MCF 10A (cell line): ENCODE data around the gene EDC3. TPM values are rescaled to one million over a fixed set of nuclear protein-coding genes. Genes with fewer than 3 reads are reported as not detected.
A peak's percentile ranks its signal among the peaks of the same experiment; 100 is the strongest.

Source experiments
- BruUV-seq: library from RNA; stranded (reverse); fragments of 400-500 nt; replicated peaks from 2 replicates; lab custom pipeline; 2021; lab: Mats Ljungman, UMichigan
- CTCF ChIA-PET: fragments of 300-600 bp; sonication (Branson Sonifier 250); formaldehyde crosslinking; extraction: SDS; loops from one replicate; lab custom pipeline; 2021; ENCODE audit warnings: antibody characterized with exemption, inconsistent platforms; lab: Yijun Ruan, JAX
- POLR2A ChIA-PET: fragments of 300-600, 350-650 bp; sonication (Branson Sonifier 250); formaldehyde crosslinking; extraction: SDS; loops from one replicate; lab custom pipeline; 2020; ENCODE audit warnings: antibody characterized with exemption, inconsistent platforms; lab: Yijun Ruan, JAX
- DNase-seq: peaks from one replicate; pipeline ENCODE4 v3.0.0-alpha.2; 2018; ENCODE audit not compliant: unreplicated experiment
- H3K27ac Mint-ChIP-seq: one replicate; pipeline ENCODE4 v1.8.0; 2022; ENCODE audit warnings: mild to moderate bottlenecking, low read depth, mixed read lengths; ENCODE audit not compliant: unreplicated experiment
- H3K27me3 Mint-ChIP-seq: one replicate; pipeline ENCODE4 v1.8.0; 2022; ENCODE audit warnings: mixed read lengths; ENCODE audit not compliant: insufficient read depth, unreplicated experiment
- H3K36me3 Mint-ChIP-seq: one replicate; pipeline ENCODE4 v1.8.0; 2022; ENCODE audit warnings: mild to moderate bottlenecking, moderate library complexity, mixed read lengths; ENCODE audit not compliant: insufficient read depth, unreplicated experiment
- H3K4me1 Mint-ChIP-seq: one replicate; pipeline ENCODE4 v1.8.0; 2022; ENCODE audit warnings: mixed read lengths; ENCODE audit not compliant: insufficient read depth, unreplicated experiment
- H3K4me3 Mint-ChIP-seq: one replicate; pipeline ENCODE4 v1.8.0; 2022; ENCODE audit warnings: mild to moderate bottlenecking, moderate library complexity, mixed read lengths; ENCODE audit not compliant: unreplicated experiment
- H3K9me3 Mint-ChIP-seq: one replicate; pipeline ENCODE4 v1.8.0; 2022; ENCODE audit warnings: mixed read lengths; ENCODE audit not compliant: unreplicated experiment
- intact Hi-C: fragments of 100-400 bp; cut with micrococcal nuclease; formaldehyde crosslinking; loops from 2 replicates; pipeline ENCODE4 v1.14.1; 2022
- total RNA-seq: library from RNA; stranded (reverse); gene quantifications from 2 replicates; pipeline ENCODE4 v1.2.3, GENCODE V29; 2022
- TF ChIP-seq, protein P1 (sequence below): fragments of 200-600 bp; IDR thresholded peaks from one replicate; pipeline ENCODE4 v1.8.0; 2022; ENCODE audit warnings: antibody characterized with exemption, mild to moderate bottlenecking; ENCODE audit not compliant: unreplicated experiment

Gene EDC3
- total RNA-seq, 1 experiment from 2014 or later = 42.8 TPM

DNA sequence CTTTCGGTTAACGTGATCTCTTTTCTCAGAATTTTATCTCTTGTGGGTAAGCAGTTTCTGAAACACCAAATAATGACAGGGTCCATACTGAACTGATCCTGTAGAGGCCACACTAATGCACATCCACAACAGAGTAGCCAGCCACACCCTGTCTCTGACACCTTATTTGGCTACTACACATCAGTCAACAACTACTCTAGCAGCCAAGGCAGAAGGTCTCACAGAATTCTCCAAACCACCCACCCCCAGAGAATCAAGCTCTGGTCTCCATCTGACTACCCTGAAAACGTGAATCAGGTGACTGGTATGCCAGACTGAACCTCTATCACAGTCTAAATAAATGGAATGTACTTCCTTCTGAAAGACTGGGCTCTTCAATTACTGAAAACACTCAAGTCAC lies 38.0 kb downstream of the EDC3 start:
- Mint-ChIP-seq H3K27ac (no peak overlapping the region), H3K36me3 (peaks cover 14% of the 10 kb centered on the region), H3K9me3 (no peaks in the 10 kb centered on the region), H3K27me3 (no peaks in the 10 kb centered on the region), H3K4me1 (peaks cover 22% of the 10 kb centered on the region), H3K4me3 (no peak overlapping the region)
- DNase-seq = no peak
- TF ChIP-seq, protein P1, sequence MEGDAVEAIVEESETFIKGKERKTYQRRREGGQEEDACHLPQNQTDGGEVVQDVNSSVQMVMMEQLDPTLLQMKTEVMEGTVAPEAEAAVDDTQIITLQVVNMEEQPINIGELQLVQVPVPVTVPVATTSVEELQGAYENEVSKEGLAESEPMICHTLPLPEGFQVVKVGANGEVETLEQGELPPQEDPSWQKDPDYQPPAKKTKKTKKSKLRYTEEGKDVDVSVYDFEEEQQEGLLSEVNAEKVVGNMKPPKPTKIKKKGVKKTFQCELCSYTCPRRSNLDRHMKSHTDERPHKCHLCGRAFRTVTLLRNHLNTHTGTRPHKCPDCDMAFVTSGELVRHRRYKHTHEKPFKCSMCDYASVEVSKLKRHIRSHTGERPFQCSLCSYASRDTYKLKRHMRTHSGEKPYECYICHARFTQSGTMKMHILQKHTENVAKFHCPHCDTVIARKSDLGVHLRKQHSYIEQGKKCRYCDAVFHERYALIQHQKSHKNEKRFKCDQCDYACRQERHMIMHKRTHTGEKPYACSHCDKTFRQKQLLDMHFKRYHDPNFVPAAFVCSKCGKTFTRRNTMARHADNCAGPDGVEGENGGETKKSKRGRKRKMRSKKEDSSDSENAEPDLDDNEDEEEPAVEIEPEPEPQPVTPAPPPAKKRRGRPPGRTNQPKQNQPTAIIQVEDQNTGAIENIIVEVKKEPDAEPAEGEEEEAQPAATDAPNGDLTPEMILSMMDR = no peak
- intact Hi-C loops = no loop called here
- ChIA-PET CTCF (interaction anchor here (0.5 kb wide), 1 partner anchor 32 kb away, joined by 3 read pairs; no protein-coding TSS in a partner anchor), POLR2A (interaction anchor here (0.5 kb wide), 1 partner anchor 1080 kb away, joined by 3 read pairs; no protein-coding TSS in a partner anchor)
- BruUV-seq = no TSS peak

DNA sequence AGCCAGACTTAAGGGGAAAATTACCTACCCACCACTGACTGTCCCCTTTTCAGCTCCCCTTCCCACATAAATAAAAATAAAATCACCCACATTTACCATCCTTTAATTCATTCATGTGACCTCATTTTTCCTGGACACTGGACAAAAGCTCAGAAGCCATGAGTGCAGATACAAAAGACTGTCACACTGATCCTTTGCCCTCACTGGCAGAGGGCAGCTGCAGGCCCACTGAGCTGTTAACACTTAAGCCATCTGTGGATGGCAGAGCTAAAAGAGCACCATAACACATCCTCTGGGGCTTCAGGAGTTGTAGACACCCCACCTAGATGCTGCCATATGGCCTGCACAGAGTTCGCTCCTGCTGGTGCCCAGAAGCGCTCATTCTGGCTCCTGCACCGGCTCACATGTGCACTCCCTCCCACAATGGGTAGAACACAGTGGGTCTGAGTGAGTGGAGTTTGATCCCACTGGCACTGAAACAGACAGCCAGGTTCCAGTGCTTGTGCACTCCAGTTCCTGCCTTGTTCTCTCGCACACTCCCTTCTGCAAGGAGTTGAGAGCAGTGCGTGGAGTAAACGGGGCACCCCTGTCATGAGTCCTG lies 38.8 kb downstream of the EDC3 start:
- CTCF ChIA-PET = interaction anchor here (0.6 to 1.4 kb wide), 5 partner anchors 22 to 359 kb away, joined by 3 to 5 read pairs (median 3); no protein-coding TSS in a partner anchor
- peaks cover 14% of the 10 kb centered on the region for H3K36me3 Mint-ChIP-seq
- no peak for DNase-seq
- no TSS peak for BruUV-seq
- POLR2A ChIA-PET = interaction anchor here (0.6 to 0.7 kb wide), 2 partner anchors 291 to 543 kb away, joined by 3 to 5 read pairs; no protein-coding TSS in a partner anchor
- no peaks in the 10 kb centered on the region for H3K9me3 Mint-ChIP-seq
- H3K27me3 Mint-ChIP-seq = no peaks in the 10 kb centered on the region
- peaks cover 15% of the 10 kb centered on the region for H3K4me1 Mint-ChIP-seq
- intact Hi-C loops = no loop called here
- no peak overlapping the region for H3K4me3 Mint-ChIP-seq
- no peak overlapping the region for H3K27ac Mint-ChIP-seq
- TF ChIP-seq, protein P1 = no peak

DNA sequence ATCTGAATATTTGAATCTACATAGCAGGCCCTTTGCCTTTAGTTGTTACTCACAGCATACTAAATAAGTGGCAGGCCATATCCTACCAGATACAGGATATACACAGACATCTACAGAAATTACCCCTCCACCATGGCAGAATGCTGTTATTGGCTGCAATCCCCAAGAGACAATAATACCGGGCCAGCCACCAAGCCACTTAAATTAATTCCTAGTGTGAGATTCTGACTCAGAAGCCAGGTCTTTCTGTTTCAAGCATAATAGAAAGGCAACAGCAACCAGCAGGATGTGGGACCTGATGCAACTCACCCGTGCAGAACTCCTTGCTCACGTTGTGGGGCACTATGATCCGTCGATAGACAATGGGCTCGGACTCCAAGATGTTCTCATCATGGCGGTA lies 40.4 kb downstream of the EDC3 start:
- CTCF ChIA-PET = interaction anchor here (1.5 kb wide), 1 partner anchor 22 kb away, joined by 8 read pairs; no protein-coding TSS in a partner anchor
- Mint-ChIP-seq H3K36me3 (peaks cover 14% of the 10 kb centered on the region), H3K27me3 (no peaks in the 10 kb centered on the region), H3K4me1 (peaks cover 14% of the 10 kb centered on the region), H3K9me3 (no peaks in the 10 kb centered on the region), H3K27ac (no peak overlapping the region), H3K4me3 (no peak overlapping the region)
- no peak for DNase-seq
- POLR2A ChIA-PET = no interaction called here
- no TSS peak for BruUV-seq
- intact Hi-C loops = no loop called here
- TF ChIP-seq, protein P1 = no peak

DNA sequence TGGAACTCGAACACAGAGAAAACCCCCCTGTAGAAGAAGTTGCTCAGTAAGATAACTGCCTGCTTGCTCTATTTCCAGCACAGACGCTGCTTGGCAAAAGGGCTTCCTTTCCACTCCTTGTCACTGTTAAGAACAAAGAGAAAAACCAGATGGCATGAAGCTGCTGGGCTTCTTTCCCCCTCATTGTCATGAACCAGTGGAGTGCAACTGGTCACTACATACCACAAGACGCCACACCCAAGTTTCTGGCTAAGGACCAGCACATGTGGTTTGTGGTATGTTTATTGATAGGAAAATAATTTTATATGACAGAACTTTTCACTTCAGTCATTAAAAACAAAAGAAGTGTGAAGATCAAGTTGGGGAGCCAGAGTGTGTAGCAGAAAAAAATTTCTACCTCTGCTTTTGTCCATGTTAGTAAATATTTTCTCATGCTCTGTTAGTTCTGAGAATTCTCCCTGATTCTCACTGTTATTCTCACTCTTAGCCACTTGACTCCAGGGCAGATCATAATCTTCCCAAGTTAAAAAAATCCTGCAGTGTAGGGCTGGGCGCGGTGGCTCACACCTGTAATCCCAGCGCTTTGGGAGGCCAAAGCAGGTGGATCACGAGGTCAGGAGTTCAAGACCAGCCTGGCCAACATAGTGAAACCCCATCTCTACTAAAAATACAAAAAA lies 42.3 kb downstream of the EDC3 start:
- H3K9me3 Mint-ChIP-seq = no peaks in the 10 kb centered on the region
- no TSS peak for BruUV-seq
- H3K4me1 Mint-ChIP-seq = peaks cover 14% of the 10 kb centered on the region
- peak; percentile 50 for DNase-seq
- H3K27ac Mint-ChIP-seq = peak overlapping the region; percentile 62
- TF ChIP-seq, protein P1 = no peak
- intact Hi-C loops = no loop called here
- POLR2A ChIA-PET = interaction anchor here (1.3 to 1.6 kb wide), 2 partner anchors 42 to 146 kb away, joined by 6 to 7 read pairs; partner anchors contain the start of gene EDC3
- CTCF ChIA-PET = interaction anchor here (0.6 to 1.7 kb wide), 5 partner anchors 12 to 297 kb away, joined by 3 to 8 read pairs (median 5); no protein-coding TSS in a partner anchor
- H3K4me3 Mint-ChIP-seq = peak overlapping the region; percentile 25
- H3K36me3 Mint-ChIP-seq = peaks cover 14% of the 10 kb centered on the region
- no peaks in the 10 kb centered on the region for H3K27me3 Mint-ChIP-seq
